Body of pancreas (tissue), 4 donors: Measurements from ENCODE around the gene NEIL3. TPM values are rescaled to one million over a fixed set of nuclear protein-coding genes. Genes with fewer than 3 reads are reported as not detected.

Experiments
- ATAC-seq: fragments of 150-250 bp; one replicate; pipeline ENCODE4 v1.9.1; 2016
- DNase-seq, 4 donors: peaks; one replicate each; pipeline ENCODE4 v3.0.0-alpha.2; 2019
- H3K27ac ChIP-seq, 4 donors: fragments of 200-600 bp; sonication (generic); 1 replicate in 3 of 4; 2 replicates in 1 of 4; pipeline versions ENCODE4 v1.5.1 to v1.6.1; 2016 to 2019; ENCODE audit warnings: mild to moderate bottlenecking in 1 of 4, mixed read lengths in 1 of 4, moderate library complexity in 1 of 4
- H3K27me3 ChIP-seq, 2 donors: fragments of 200-600 bp; sonication (generic); one replicate each; pipeline ENCODE4 v1.6.0; 2016; ENCODE audit warnings: mild to moderate bottlenecking in 1 of 2
- H3K36me3 ChIP-seq, 2 donors: fragments of 200-600 bp; sonication (generic); replicated peaks in 1 of 2; 2 replicates each; pipeline ENCODE4 v1.5.1; 2016; ENCODE audit warnings: low read depth in 2 of 2; ENCODE audit not compliant: insufficient read depth in 1 of 2
- H3K4me1 ChIP-seq: fragments of 200-600 bp; sonication (generic); one replicate; pipeline ENCODE4 v1.6.0; 2016
- H3K4me3 ChIP-seq, 2 donors: fragments of 200-600 bp; sonication (generic); 1 replicate in 1 of 2; 2 replicates in 1 of 2; pipeline ENCODE4 v1.5.1; 2016 to 2019
- H3K9me3 ChIP-seq, 3 donors: fragments of 200-600 bp; sonication (generic); 1 replicate in 2 of 3; 2 replicates in 1 of 3; pipeline ENCODE4 v1.5.1; 2016
- CTCF ChIP-seq, 7 experiments: fragments of 450-650 bp in 4 of 7; fragments of 200-600 bp in 3 of 7; sonication (generic) in 3 of 7; IDR thresholded peaks; one replicate each; pipeline ENCODE4 v1.5.1; 2016 to 2019; ENCODE audit warnings: antibody characterized with exemption in 7 of 7
- POLR2A ChIP-seq, 3 donors: fragments of 450-650 bp; IDR thresholded peaks; one replicate each; pipeline ENCODE4 v1.6.1; 2016; ENCODE audit warnings: antibody characterized with exemption in 3 of 3, mild to moderate bottlenecking in 2 of 3
- WGBS, 2 donors: methylation state at CpG; one replicate each; pipeline ENCODE4 v1.1.5; 2017; 5-methylcytosine and 5-hydroxymethylcytosine counted together
- intact Hi-C: fragments of 100-400 bp; cut with DNase I; formaldehyde crosslinking; loops from one replicate; pipeline ENCODE4 v1.15.1; 2023
- total RNA-seq, 2 donors: library from RNA; depleted of rRNA; stranded (reverse); fragments of >200 nt; gene quantifications; one replicate each; pipeline ENCODE4 v1.1.0, GENCODE V29; 2016

Gene NEIL3
- total RNA-seq, 2 donors from 2014 or later, result not detected

GRCh38 chr4:177308125-177308524 lies 1.5 kb upstream of the NEIL3 start:
- H3K4me1 ChIP-seq, result peaks cover 6% of the 10 kb centered on the region
- H3K27ac ChIP-seq, result no peak overlapping the region
- intact Hi-C loops, result no loop called here
- no peak for ATAC-seq
- TF ChIP-seq POLR2A (IDR thresholded peaks at IDR 0.05) (no peak), CTCF (IDR thresholded peaks at IDR 0.05) (no peak)
- no peaks in the 10 kb centered on the region for H3K27me3 ChIP-seq
- WGBS, 2 donors, result 52 to 59% methylated on average over 3 of the region's 3 CpGs
- H3K9me3 ChIP-seq, result no peaks in the 10 kb centered on the region
- peak in 1 of 4 donors; percentile 18 for DNase-seq
- H3K4me3 ChIP-seq, result no peak overlapping the region
- no peaks in the 10 kb centered on the region for H3K36me3 ChIP-seq

GRCh38 chr4:177308847-177309521 lies 690 bp upstream of the NEIL3 start:
- TF ChIP-seq CTCF (IDR thresholded peaks at IDR 0.05), result no peak
- no peak for TF ChIP-seq POLR2A (IDR thresholded peaks at IDR 0.05)
- ATAC-seq (no peak), DNase-seq (no peak)
- no peaks in the 10 kb centered on the region for H3K9me3 ChIP-seq
- H3K27me3 ChIP-seq, result no peaks in the 10 kb centered on the region
- peaks cover 6% of the 10 kb centered on the region for H3K4me1 ChIP-seq
- H3K4me3 ChIP-seq, result peak overlapping the region in 1 of 2 donors; percentile 8
- no peak overlapping the region for H3K27ac ChIP-seq
- intact Hi-C loops, result no loop called here
- no peaks in the 10 kb centered on the region for H3K36me3 ChIP-seq
- 44 to 45% methylated on average over 8 of the region's 8 CpGs for WGBS, 2 donors

- DNase-seq (no peak), ATAC-seq (no peak)
- Histone ChIP-seq H3K36me3 (no peaks in the 10 kb centered on the region), H3K4me1 (peaks cover 6% of the 10 kb centered on the region), H3K9me3 (no peaks in the 10 kb centered on the region), H3K4me3 (no peak overlapping the region), H3K27me3 (no peaks in the 10 kb centered on the region), H3K27ac (no peak overlapping the region)
- WGBS, 2 donors, result 88 to 95% methylated on average over 7 of the region's 7 CpGs
- TF ChIP-seq POLR2A (IDR thresholded peaks at IDR 0.05) (no peak), CTCF (IDR thresholded peaks at IDR 0.05) (no peak)
- intact Hi-C loops, result no loop called here
These were observed 1.9 kb downstream of the NEIL3 start for GRCh38 chr4:177311589-177311988.

- TF ChIP-seq CTCF (IDR thresholded peaks at IDR 0.05), result no peak
- TF ChIP-seq POLR2A (IDR thresholded peaks at IDR 0.05), result no peak
- H3K9me3 ChIP-seq, result no peaks in the 10 kb centered on the region
- H3K27me3 ChIP-seq, result no peaks in the 10 kb centered on the region
- DNase-seq, result no peak
- ATAC-seq, result no peak
- intact Hi-C loops, result no loop called here
- H3K36me3 ChIP-seq, result no peaks in the 10 kb centered on the region
- no peak overlapping the region for H3K4me3 ChIP-seq
- no peak overlapping the region for H3K27ac ChIP-seq
- peaks cover 6% of the 10 kb centered on the region for H3K4me1 ChIP-seq
- WGBS, 2 donors, result 45 to 68% methylated on average over 1 of the region's 1 CpG
These were observed 3.6 kb downstream of the NEIL3 start for GRCh38 chr4:177313263-177313662.
